H1 (cell line): ENCODE results near the gene PRC1. TPM values are rescaled to one million over a fixed set of nuclear protein-coding genes. Genes with fewer than 3 reads are reported as not detected.

Experiments
- ASH2L ChIP-seq: fragments of 200-600, 300-600 bp; sonication (generic); IDR thresholded peaks from one replicate; pipeline ENCODE4 v1.7.1; 2017; ENCODE audit warnings: low read length
- CEBPB ChIP-seq: IDR thresholded peaks from 2 replicates; pipeline ENCODE4 v1.6.1; 2012; ENCODE audit warnings: low read depth, low read length
- EGR1 ChIP-seq: IDR thresholded peaks from 2 replicates; pipeline ENCODE4 v1.6.1; 2011; ENCODE audit warnings: low read depth, low read length, borderline replicate concordance
- JUN ChIP-seq: IDR thresholded peaks from 2 replicates; pipeline ENCODE4 v1.6.1; 2011; ENCODE audit warnings: low read depth, mild to moderate bottlenecking, improper control_type of control experiment, low read length
- KDM1A ChIP-seq: fragments of 200-600, 300-600 bp; sonication (generic); IDR thresholded peaks from 2 replicates; pipeline ENCODE4 v1.7.1; 2016; ENCODE audit warnings: mild to moderate bottlenecking, low read length, borderline replicate concordance
- KDM5A ChIP-seq: fragments of 200-600 bp; IDR thresholded peaks from 2 replicates; pipeline ENCODE4 v1.7.1; 2012; ENCODE audit warnings: mild to moderate bottlenecking, low read length, inconsistent platforms, mixed read lengths
- MAX ChIP-seq: IDR thresholded peaks from 2 replicates; pipeline ENCODE4 v1.6.1; 2012; ENCODE audit warnings: inconsistent platforms
- SRF ChIP-seq: IDR thresholded peaks from 2 replicates; pipeline ENCODE4 v1.6.1; 2011; ENCODE audit warnings: mild to moderate bottlenecking, low read depth, low read length, moderate library complexity
- SUZ12 ChIP-seq: fragments of 200-600 bp; sonication (generic); IDR thresholded peaks from 2 replicates; pipeline ENCODE4 v1.6.1; 2012; ENCODE audit warnings: mild to moderate bottlenecking, inconsistent platforms, low read length, moderate library complexity, mixed read lengths
- polyA plus RNA-seq, 7 experiments: library from polyadenylated mRNA; depleted of rRNA in 3 of 7; stranded (reverse) in 5 of 7; unstranded in 2 of 7; fragments of >200 nt in 5 of 7; fragments of 200-250 nt in 2 of 7; gene quantifications; 1 replicate in 5 of 7; 2 replicates in 1 of 7; 4 replicates in 1 of 7; pipeline versions ENCODE4 v1.2.1 to v1.2.3, GENCODE V29; 2011 to 2013; ENCODE audit warnings: missing spikeins in 2 of 7, mixed read lengths in 2 of 7
- total RNA-seq: library from RNA; stranded (reverse); fragmentation: NEBNext Ultra II Directional; extraction: Animal tissue kit (Norgen Biotek cat#: 25700); gene quantifications from 2 replicates; pipeline ENCODE4 v1.2.1, GENCODE V29; 2021
- TF ChIP-seq, protein P1 (sequence below): IDR thresholded peaks from 2 replicates; pipeline ENCODE4 v1.6.1; 2011; ENCODE audit warnings: low read depth, mild to moderate bottlenecking, low read length; ENCODE audit not compliant: insufficient read depth

Gene PRC1
- total and polyA plus RNA-seq, 2 of the 8 experiments (the other 6 are each of a cell fraction or from before 2014, with no cell fraction given), result 90.7 to 181 TPM

- TF ChIP-seq MAX (peak; percentile 95), EGR1 (peak; percentile 55; the same call in 1 of the 2 replicates), KDM5A (no peak), ASH2L (peak; percentile 68), SUZ12 (no peak), KDM1A (peak; percentile 73), SRF (no peak), CEBPB (no peak), JUN (no peak)
- TF ChIP-seq, protein P1, sequence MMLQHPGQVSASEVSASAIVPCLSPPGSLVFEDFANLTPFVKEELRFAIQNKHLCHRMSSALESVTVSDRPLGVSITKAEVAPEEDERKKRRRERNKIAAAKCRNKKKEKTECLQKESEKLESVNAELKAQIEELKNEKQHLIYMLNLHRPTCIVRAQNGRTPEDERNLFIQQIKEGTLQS, result peak; percentile 85
These were observed 39.4 kb downstream of the PRC1 start, which contains the start of gene RCCD1 (continued) for GRCh38 chr15:90954712-90955623.
